Measurements from ENCODE around the gene ADAMTS6. TPM values are rescaled to one million over a fixed set of nuclear protein-coding genes. Genes with fewer than 3 reads are reported as not detected.

ADAMTS6 gene
- total RNA-seq, 1 experiment from 2014 or later = 2.8 TPM

- H3K4me1 Mint-ChIP-seq = no peaks in the 10 kb centered on the region
- H3K27me3 Mint-ChIP-seq (ENCODE audit: low read depth) = no peaks in the 10 kb centered on the region
- DNase-seq (ENCODE audit: low spot score) = no peak
- ATAC-seq = no peak
- POLR2A ChIA-PET = interaction anchor here (0.7 kb wide), 1 partner anchor 102 kb away, joined by 5 read pairs; no protein-coding TSS in a partner anchor
- H3K4me3 Mint-ChIP-seq = no peak overlapping the region
- peaks cover 15% of the 10 kb centered on the region for H3K9me3 Mint-ChIP-seq
- H3K27ac Mint-ChIP-seq = no peak overlapping the region
- CTCF ChIA-PET = no interaction called here
- peaks cover 8% of the 10 kb centered on the region; the same call in 1 of the 2 replicates for H3K36me3 Mint-ChIP-seq
- no peak for TF ChIP-seq ZNF121 (CRISPR knock-in tag; IDR thresholded peaks at IDR 0.05)
- no peak for TF ChIP-seq GRHL2 (CRISPR knock-in tag; IDR thresholded peaks at IDR 0.05; ENCODE audit: insufficient replicate concordance, severe bottlenecking)
- TF ChIP-seq TEAD4 (CRISPR knock-in tag; IDR thresholded peaks at IDR 0.05) = no peak
These were observed 276.8 kb downstream of the ADAMTS6 start for GRCh38 chr5:65204966-65205365.

- Mint-ChIP-seq H3K36me3 (peaks cover 6% of the 10 kb centered on the region; the same call in 1 of the 2 replicates), H3K27ac (no peak overlapping the region), H3K4me1 (no peaks in the 10 kb centered on the region), H3K4me3 (no peak overlapping the region), H3K9me3 (peaks cover 7% of the 10 kb centered on the region), H3K27me3 (ENCODE audit: low read depth) (no peaks in the 10 kb centered on the region)
- TF ChIP-seq SP1 (CRISPR knock-in tag; conservative IDR thresholded peaks at IDR 0.05) = no peak
- no peak for TF ChIP-seq ZNF317 (CRISPR knock-in tag; IDR thresholded peaks at IDR 0.05; ENCODE audit: borderline replicate concordance, low read depth)
- TF ChIP-seq ELF4 (CRISPR knock-in tag; IDR thresholded peaks at IDR 0.05; ENCODE audit: low read depth) = no peak
- no peak for TF ChIP-seq ARID4B (CRISPR knock-in tag; IDR thresholded peaks at IDR 0.05; ENCODE audit: borderline replicate concordance)
- ChIA-PET POLR2A (no interaction called here), CTCF (no interaction called here)
- DNase-seq (ENCODE audit: low spot score) (no peak), ATAC-seq (no peak)
These were observed 278.0 kb downstream of the ADAMTS6 start for GRCh38 chr5:65203746-65204145.

GRCh38 chr5:65199993-65200675 lies 281.6 kb downstream of the ADAMTS6 start:
- no peaks in the 10 kb centered on the region for H3K27me3 Mint-ChIP-seq (ENCODE audit: low read depth)
- no peaks in the 10 kb centered on the region for H3K9me3 Mint-ChIP-seq
- DNase-seq (ENCODE audit: low spot score) = no peak
- ATAC-seq = no peak
- POLR2A ChIA-PET = no interaction called here
- no peak overlapping the region for H3K27ac Mint-ChIP-seq
- no peaks in the 10 kb centered on the region for H3K36me3 Mint-ChIP-seq
- CTCF ChIA-PET = no interaction called here
- no peak overlapping the region for H3K4me3 Mint-ChIP-seq
- H3K4me1 Mint-ChIP-seq = peaks cover 4% of the 10 kb centered on the region; the same call in 1 of the 2 replicates
- TF ChIP-seq NFE2L1 (CRISPR knock-in tag; IDR thresholded peaks at IDR 0.05) (no peak), NFATC4 (CRISPR knock-in tag; IDR thresholded peaks at IDR 0.05) (no peak), CREB1 (CRISPR knock-in tag; IDR thresholded peaks at IDR 0.05) (no peak), JAZF1 (CRISPR knock-in tag; IDR thresholded peaks at IDR 0.05) (no peak)

GRCh38 chr5:65198456-65199120 lies 283.1 kb downstream of the ADAMTS6 start:
- ATAC-seq (no peak), DNase-seq (ENCODE audit: low spot score) (no peak)
- H3K27me3 Mint-ChIP-seq (ENCODE audit: low read depth) = no peaks in the 10 kb centered on the region
- no peak overlapping the region for H3K27ac Mint-ChIP-seq
- H3K4me3 Mint-ChIP-seq = no peak overlapping the region
- H3K9me3 Mint-ChIP-seq = no peaks in the 10 kb centered on the region
- CTCF ChIA-PET = interaction anchor here (1.4 kb wide), 1 partner anchor 16 kb away, joined by 5 read pairs; no protein-coding TSS in a partner anchor
- POLR2A ChIA-PET = no interaction called here
- H3K4me1 Mint-ChIP-seq = peaks cover 4% of the 10 kb centered on the region; the same call in 1 of the 2 replicates
- H3K36me3 Mint-ChIP-seq = no peaks in the 10 kb centered on the region
- TF ChIP-seq EMX1 (CRISPR knock-in tag; IDR thresholded peaks at IDR 0.05) = no peak
- TF ChIP-seq ZMAT4 (CRISPR knock-in tag; IDR thresholded peaks at IDR 0.05) = no peak
- TF ChIP-seq HMGXB4 (CRISPR knock-in tag; IDR thresholded peaks at IDR 0.05) = no peak
- TF ChIP-seq ZNF512 (CRISPR knock-in tag; IDR thresholded peaks at IDR 0.05; ENCODE audit: borderline replicate concordance) = no peak
- no peak for TF ChIP-seq ZNF317 (CRISPR knock-in tag; IDR thresholded peaks at IDR 0.05; ENCODE audit: borderline replicate concordance, low read depth)
- TF ChIP-seq CBFB (CRISPR knock-in tag; IDR thresholded peaks at IDR 0.05; ENCODE audit: low read depth) = no peak
- TF ChIP-seq FOXK1 (CRISPR knock-in tag; IDR thresholded peaks at IDR 0.05) = no peak
- TF ChIP-seq ZBTB43 (CRISPR knock-in tag; IDR thresholded peaks at IDR 0.05) = no peak
- no peak for TF ChIP-seq ZNF423 (CRISPR knock-in tag; IDR thresholded peaks at IDR 0.05)
